ENCODE results near the gene RAD51D.

GRCh38 chr17:35129973-35130351, 10.3 kb upstream of the RAD51D start:
- TF ChIP-seq CTCF (optimal IDR thresholded peaks at IDR 0.05 in 1 of 3, IDR thresholded peaks at IDR 0.05 in 1 of 3, conservative IDR thresholded peaks at IDR 0.05 in 1 of 3; ENCODE audit: extremely low read depth in 1 of 3, insufficient read depth in 2 of 3, low read length in 3 of 3) (no peak), EZH2 (IDR thresholded peaks at IDR 0.05; ENCODE audit: low read length) (no peak)

All from keratinocyte (primary cell).